ENCODE results near the gene SYTL3. TPM values are rescaled to one million over a fixed set of nuclear protein-coding genes. Genes with fewer than 3 reads are reported as not detected.
A peak's percentile ranks its signal among the peaks of the same experiment; 100 is the strongest.

Gene SYTL3
- polyA plus RNA-seq, 1 of the 3 experiments (the other 2 are of a cell fraction) = 2.3 TPM

GRCh38 chr6:158783851-158784250, 134.0 kb downstream of the SYTL3 start:
- peaks cover 5% of the 10 kb centered on the region; the same call in 1 of the 2 replicates for H3K79me2 ChIP-seq (ENCODE audit: insufficient read depth)
- CTCF ChIA-PET = no interaction called here
- no peaks in the 10 kb centered on the region for H3K27me3 ChIP-seq (ENCODE audit: insufficient read depth)
- no peak for TF ChIP-seq FOXM1 (IDR thresholded peaks at IDR 0.05; ENCODE audit: low read depth)
- TF ChIP-seq MXI1 (IDR thresholded peaks at IDR 0.05; ENCODE audit: low read depth, low read length) = no peak
- no peak for TF ChIP-seq GATA2 (CRISPR knock-in tag; IDR thresholded peaks at IDR 0.05)
- TF ChIP-seq RXRA (IDR thresholded peaks at IDR 0.05; ENCODE audit: borderline replicate concordance, low read depth) = no peak
- no peak for TF ChIP-seq EP300 (IDR thresholded peaks at IDR 0.05; ENCODE audit: borderline replicate concordance in 1 of 2, low read depth in 1 of 2, low read length in 1 of 2)
- no peaks in the 10 kb centered on the region for H3K9me3 ChIP-seq
- WGBS (ENCODE audit: low lambda C conversion rate) = 99% methylated on average over 4 of the region's 5 CpGs
- peaks cover 48 to 63% of the 10 kb centered on the region in 2 experiments for H3K36me3 ChIP-seq (replicated peaks in 1 of 2; ENCODE audit: control insufficient read depth in 1 of 2, insufficient read depth in 2 of 2, low read length in 1 of 2)
- no peak overlapping the region for H2AFZ ChIP-seq (ENCODE audit: low read depth)
- H3F3A ChIP-seq (replicated peaks; ENCODE audit: insufficient read depth) = peaks cover 3% of the 10 kb centered on the region
- H3K4me3 ChIP-seq (ENCODE audit: low read depth in 2 of 2, low read length in 1 of 2) = no peak overlapping the region
- no peak overlapping the region for H3K4me2 ChIP-seq
- no peaks in the 10 kb centered on the region for H3K9me2 ChIP-seq
- POLR2A ChIA-PET = no interaction called here
- no peaks in the 10 kb centered on the region for H4K20me1 ChIP-seq (ENCODE audit: insufficient read depth)
- H3K4me1 ChIP-seq (ENCODE audit: control insufficient read depth in 1 of 2, insufficient read depth in 2 of 2, low read depth in 1 of 2, low read length in 1 of 2) = peaks cover 0 to 2% of the 10 kb centered on the region in 2 experiments; a peak in 1 of 4 replicates
- H3K9ac ChIP-seq = no peak overlapping the region
- DNase-seq = no peak
- no peak overlapping the region for H3K27ac ChIP-seq (ENCODE audit: low read depth in 2 of 2, low read length in 1 of 2)

DNA sequence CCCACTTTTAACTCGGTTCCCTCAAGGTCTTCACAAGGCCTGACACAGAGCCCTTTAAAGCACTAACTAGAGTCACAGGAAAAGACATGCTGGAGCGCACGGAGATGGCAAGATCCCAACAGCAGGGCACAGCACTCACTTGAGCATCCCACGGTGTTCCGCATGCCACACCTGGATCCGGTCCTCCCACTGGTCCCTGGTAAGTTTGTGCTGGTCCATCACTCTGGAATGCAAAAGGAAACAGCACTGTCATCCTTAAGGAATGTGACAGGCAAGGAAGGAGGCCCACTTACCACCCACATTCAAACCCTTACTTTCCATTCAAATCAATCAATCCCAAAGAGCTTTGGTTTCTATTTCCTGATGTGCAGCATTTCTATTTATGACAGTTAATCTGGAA, 134.7 kb downstream of the SYTL3 start:
- Histone ChIP-seq H3K9ac (no peak overlapping the region), H3K4me1 (ENCODE audit: control insufficient read depth in 1 of 2, insufficient read depth in 2 of 2, low read depth in 1 of 2, low read length in 1 of 2) (peaks cover 0 to 2% of the 10 kb centered on the region in 2 experiments; a peak in 1 of 4 replicates), H3K4me3 (ENCODE audit: low read depth in 2 of 2, low read length in 1 of 2) (no peak overlapping the region), H3F3A (replicated peaks; ENCODE audit: insufficient read depth) (peaks cover 3% of the 10 kb centered on the region), H4K20me1 (ENCODE audit: insufficient read depth) (no peaks in the 10 kb centered on the region), H3K27me3 (ENCODE audit: insufficient read depth) (no peaks in the 10 kb centered on the region), H3K4me2 (no peak overlapping the region), H3K9me3 (no peaks in the 10 kb centered on the region), H3K9me2 (no peaks in the 10 kb centered on the region), H3K27ac (ENCODE audit: low read depth in 2 of 2, low read length in 1 of 2) (no peak overlapping the region), H2AFZ (ENCODE audit: low read depth) (no peak overlapping the region), H3K36me3 (replicated peaks in 1 of 2; ENCODE audit: control insufficient read depth in 1 of 2, insufficient read depth in 2 of 2, low read length in 1 of 2) (peaks cover 44 to 65% of the 10 kb centered on the region in 2 experiments), H3K79me2 (ENCODE audit: insufficient read depth) (peaks cover 8% of the 10 kb centered on the region; the same call in 1 of the 2 replicates)
- DNase-seq = no peak
- TF ChIP-seq, protein P1, sequence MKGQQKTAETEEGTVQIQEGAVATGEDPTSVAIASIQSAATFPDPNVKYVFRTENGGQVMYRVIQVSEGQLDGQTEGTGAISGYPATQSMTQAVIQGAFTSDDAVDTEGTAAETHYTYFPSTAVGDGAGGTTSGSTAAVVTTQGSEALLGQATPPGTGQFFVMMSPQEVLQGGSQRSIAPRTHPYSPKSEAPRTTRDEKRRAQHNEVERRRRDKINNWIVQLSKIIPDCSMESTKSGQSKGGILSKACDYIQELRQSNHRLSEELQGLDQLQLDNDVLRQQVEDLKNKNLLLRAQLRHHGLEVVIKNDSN (IDR thresholded peaks at IDR 0.05; ENCODE audit: borderline replicate concordance, low read depth) = no peak
- peak; percentile 35; the same call in 1 of the 2 replicates for TF ChIP-seq TCF12 (IDR thresholded peaks at IDR 0.05)
- TF ChIP-seq MXI1 (IDR thresholded peaks at IDR 0.05; ENCODE audit: low read depth, low read length) = no peak
- no peak for TF ChIP-seq FOXJ3 (CRISPR knock-in tag; IDR thresholded peaks at IDR 0.05)
- 0 out of 2 replicates have a peak, but pooled peaks have one; percentile 5 for TF ChIP-seq JUND (IDR thresholded peaks at IDR 0.05)
- no peak for TF ChIP-seq ELF1 (IDR thresholded peaks at IDR 0.05)
- ChIA-PET CTCF (interaction anchor here (1.9 kb wide), 1 partner anchor 15 kb away, joined by 7 read pairs; no protein-coding TSS in a partner anchor), POLR2A (no interaction called here)
- WGBS (ENCODE audit: low lambda C conversion rate) = 79% methylated on average over 3 of the region's 6 CpGs

DNA sequence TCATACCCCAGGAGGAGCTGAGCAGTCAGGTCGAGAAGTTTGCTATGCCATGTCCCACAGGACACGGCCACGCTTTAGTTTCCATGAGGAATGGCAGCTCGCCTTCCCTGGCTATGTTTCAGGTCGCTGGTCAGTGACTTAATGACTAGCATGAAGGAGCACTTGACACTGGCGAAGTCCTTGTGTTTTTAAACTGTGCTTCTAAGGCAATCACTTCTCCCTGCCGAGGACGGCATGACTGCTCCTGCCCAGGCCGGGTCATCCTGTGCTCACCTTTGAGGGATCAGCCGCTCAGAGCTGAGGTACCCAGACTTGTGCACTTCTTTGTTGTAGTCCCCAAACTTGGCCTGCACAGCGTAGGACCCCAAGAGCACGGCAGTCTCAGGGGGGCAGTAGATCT, 135.2 kb downstream of the SYTL3 start:
- no peak for TF ChIP-seq EP300 (IDR thresholded peaks at IDR 0.05; ENCODE audit: borderline replicate concordance in 1 of 2, low read depth in 1 of 2, low read length in 1 of 2)
- TF ChIP-seq, protein P1 (IDR thresholded peaks at IDR 0.05; ENCODE audit: borderline replicate concordance, low read depth) = no peak
- TF ChIP-seq ELF1 (IDR thresholded peaks at IDR 0.05) = no peak
- TF ChIP-seq, protein P2, sequence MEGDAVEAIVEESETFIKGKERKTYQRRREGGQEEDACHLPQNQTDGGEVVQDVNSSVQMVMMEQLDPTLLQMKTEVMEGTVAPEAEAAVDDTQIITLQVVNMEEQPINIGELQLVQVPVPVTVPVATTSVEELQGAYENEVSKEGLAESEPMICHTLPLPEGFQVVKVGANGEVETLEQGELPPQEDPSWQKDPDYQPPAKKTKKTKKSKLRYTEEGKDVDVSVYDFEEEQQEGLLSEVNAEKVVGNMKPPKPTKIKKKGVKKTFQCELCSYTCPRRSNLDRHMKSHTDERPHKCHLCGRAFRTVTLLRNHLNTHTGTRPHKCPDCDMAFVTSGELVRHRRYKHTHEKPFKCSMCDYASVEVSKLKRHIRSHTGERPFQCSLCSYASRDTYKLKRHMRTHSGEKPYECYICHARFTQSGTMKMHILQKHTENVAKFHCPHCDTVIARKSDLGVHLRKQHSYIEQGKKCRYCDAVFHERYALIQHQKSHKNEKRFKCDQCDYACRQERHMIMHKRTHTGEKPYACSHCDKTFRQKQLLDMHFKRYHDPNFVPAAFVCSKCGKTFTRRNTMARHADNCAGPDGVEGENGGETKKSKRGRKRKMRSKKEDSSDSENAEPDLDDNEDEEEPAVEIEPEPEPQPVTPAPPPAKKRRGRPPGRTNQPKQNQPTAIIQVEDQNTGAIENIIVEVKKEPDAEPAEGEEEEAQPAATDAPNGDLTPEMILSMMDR (IDR thresholded peaks at IDR 0.05) = no peak
- H3K4me1 ChIP-seq (ENCODE audit: control insufficient read depth in 1 of 2, insufficient read depth in 2 of 2, low read depth in 1 of 2, low read length in 1 of 2) = peaks cover 0 to 2% of the 10 kb centered on the region in 2 experiments; a peak in 1 of 4 replicates
- no peak overlapping the region for H3K9ac ChIP-seq
- no peak overlapping the region for H3K4me2 ChIP-seq
- WGBS (ENCODE audit: low lambda C conversion rate) = 88% methylated on average over 6 of the region's 12 CpGs
- H3K27ac ChIP-seq (ENCODE audit: low read depth in 2 of 2, low read length in 1 of 2) = no peak overlapping the region; a peak in 1 of 4 replicates
- no peaks in the 10 kb centered on the region for H3K9me3 ChIP-seq
- peaks cover 43 to 65% of the 10 kb centered on the region in 2 experiments for H3K36me3 ChIP-seq (replicated peaks in 1 of 2; ENCODE audit: control insufficient read depth in 1 of 2, insufficient read depth in 2 of 2, low read length in 1 of 2)
- H3K4me3 ChIP-seq (ENCODE audit: low read depth in 2 of 2, low read length in 1 of 2) = no peak overlapping the region
- H3K9me2 ChIP-seq = no peaks in the 10 kb centered on the region
- H3K79me2 ChIP-seq (ENCODE audit: insufficient read depth) = peaks cover 13% of the 10 kb centered on the region; the same call in 1 of the 2 replicates
- CTCF ChIA-PET = interaction anchor here (1.9 kb wide), 1 partner anchor 14 kb away, joined by 7 read pairs; no protein-coding TSS in a partner anchor
- H4K20me1 ChIP-seq (ENCODE audit: insufficient read depth) = no peaks in the 10 kb centered on the region
- peaks cover 3% of the 10 kb centered on the region for H3F3A ChIP-seq (replicated peaks; ENCODE audit: insufficient read depth)
- no peak overlapping the region for H2AFZ ChIP-seq (ENCODE audit: low read depth)
- POLR2A ChIA-PET = no interaction called here
- no peak for DNase-seq
- no peaks in the 10 kb centered on the region for H3K27me3 ChIP-seq (ENCODE audit: insufficient read depth)
